Nephron progenitor cell (in vitro differentiated cells): ENCODE results near the gene CD8B.

Experiments used
- DNase-seq: peaks from one replicate; pipeline ENCODE4 v3.0.0; 2021
- H3K27ac Mint-ChIP-seq: 2 replicates; pipeline ENCODE4 v1.8.0; 2021; ENCODE audit warnings: mild to moderate bottlenecking, moderate library complexity, mixed read lengths
- H3K27me3 Mint-ChIP-seq: 2 replicates; pipeline ENCODE4 v1.8.0; 2021; ENCODE audit warnings: mild to moderate bottlenecking, low read depth, mixed read lengths; ENCODE audit not compliant: poor library complexity
- H3K36me3 Mint-ChIP-seq: 2 replicates; pipeline ENCODE4 v1.8.0; 2021; ENCODE audit warnings: low read depth, mixed read lengths
- H3K4me1 Mint-ChIP-seq: 2 replicates; pipeline ENCODE4 v1.8.0; 2021; ENCODE audit warnings: mixed read lengths
- H3K4me3 Mint-ChIP-seq: 2 replicates; pipeline ENCODE4 v1.8.0; 2021; ENCODE audit warnings: mild to moderate bottlenecking, moderate library complexity, mixed read lengths
- H3K9me3 Mint-ChIP-seq: 2 replicates; pipeline ENCODE4 v1.8.0; 2021; ENCODE audit warnings: mild to moderate bottlenecking, moderate library complexity, mixed read lengths
- TF ChIP-seq, protein P1 (sequence below): fragments of 200-600 bp; sonication (generic); IDR thresholded peaks from 2 replicates; pipeline ENCODE4 v1.5.0; 2021; ENCODE audit warnings: antibody characterized with exemption

The CD8B gene

DNA sequence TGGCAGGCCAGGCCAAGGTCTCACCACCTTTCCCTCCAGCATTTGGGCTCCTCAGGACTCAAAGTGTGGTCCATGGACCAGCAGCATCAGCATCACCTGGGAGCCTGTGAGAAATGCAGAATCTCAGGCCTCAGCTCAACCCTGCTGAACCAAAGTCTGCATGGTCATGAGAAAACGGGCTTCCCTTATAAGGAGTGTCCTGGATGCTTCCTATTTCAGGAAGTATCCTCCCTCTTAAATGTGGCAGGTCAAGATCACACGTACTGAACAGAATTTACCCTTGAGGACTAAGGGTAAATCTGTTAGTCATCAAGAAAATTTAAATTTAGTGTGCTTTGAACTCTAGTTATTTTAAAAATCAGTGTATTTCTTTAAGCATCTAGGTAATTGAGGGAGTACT, 82.7 kb downstream of the CD8B start:
- H3K27me3 Mint-ChIP-seq = peaks cover 13% of the 10 kb centered on the region
- peaks cover 8% of the 10 kb centered on the region for H3K36me3 Mint-ChIP-seq
- H3K9me3 Mint-ChIP-seq = no peaks in the 10 kb centered on the region
- TF ChIP-seq, protein P1, sequence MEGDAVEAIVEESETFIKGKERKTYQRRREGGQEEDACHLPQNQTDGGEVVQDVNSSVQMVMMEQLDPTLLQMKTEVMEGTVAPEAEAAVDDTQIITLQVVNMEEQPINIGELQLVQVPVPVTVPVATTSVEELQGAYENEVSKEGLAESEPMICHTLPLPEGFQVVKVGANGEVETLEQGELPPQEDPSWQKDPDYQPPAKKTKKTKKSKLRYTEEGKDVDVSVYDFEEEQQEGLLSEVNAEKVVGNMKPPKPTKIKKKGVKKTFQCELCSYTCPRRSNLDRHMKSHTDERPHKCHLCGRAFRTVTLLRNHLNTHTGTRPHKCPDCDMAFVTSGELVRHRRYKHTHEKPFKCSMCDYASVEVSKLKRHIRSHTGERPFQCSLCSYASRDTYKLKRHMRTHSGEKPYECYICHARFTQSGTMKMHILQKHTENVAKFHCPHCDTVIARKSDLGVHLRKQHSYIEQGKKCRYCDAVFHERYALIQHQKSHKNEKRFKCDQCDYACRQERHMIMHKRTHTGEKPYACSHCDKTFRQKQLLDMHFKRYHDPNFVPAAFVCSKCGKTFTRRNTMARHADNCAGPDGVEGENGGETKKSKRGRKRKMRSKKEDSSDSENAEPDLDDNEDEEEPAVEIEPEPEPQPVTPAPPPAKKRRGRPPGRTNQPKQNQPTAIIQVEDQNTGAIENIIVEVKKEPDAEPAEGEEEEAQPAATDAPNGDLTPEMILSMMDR = no peak
- no peaks in the 10 kb centered on the region for H3K4me1 Mint-ChIP-seq
- H3K4me3 Mint-ChIP-seq = no peak overlapping the region
- no peak for DNase-seq
- no peak overlapping the region for H3K27ac Mint-ChIP-seq

DNA sequence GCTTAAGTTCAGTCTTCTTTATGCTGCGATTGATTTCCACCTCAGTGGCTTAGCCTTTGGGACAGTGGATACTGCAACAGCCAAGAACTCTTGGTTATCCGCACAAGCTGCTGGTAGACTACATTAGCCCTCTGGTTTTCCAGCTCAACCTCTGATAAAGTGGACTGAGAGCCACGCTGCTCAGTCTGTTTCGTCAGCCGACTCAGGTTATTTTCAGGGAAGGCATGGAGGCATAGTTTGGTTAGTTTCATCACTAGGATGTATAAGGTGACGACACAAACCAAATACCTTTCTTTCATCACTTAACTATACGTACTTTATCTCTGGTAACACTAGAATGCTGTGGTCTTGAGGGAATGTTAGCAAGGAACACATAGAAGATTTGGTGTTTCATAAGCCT, 85.2 kb downstream of the CD8B start:
- Mint-ChIP-seq H3K36me3 (peaks cover 25% of the 10 kb centered on the region), H3K27ac (no peak overlapping the region), H3K4me3 (no peak overlapping the region), H3K4me1 (no peaks in the 10 kb centered on the region), H3K27me3 (peaks cover 6% of the 10 kb centered on the region), H3K9me3 (no peaks in the 10 kb centered on the region)
- no peak for DNase-seq
- TF ChIP-seq, protein P1 = no peak

DNA sequence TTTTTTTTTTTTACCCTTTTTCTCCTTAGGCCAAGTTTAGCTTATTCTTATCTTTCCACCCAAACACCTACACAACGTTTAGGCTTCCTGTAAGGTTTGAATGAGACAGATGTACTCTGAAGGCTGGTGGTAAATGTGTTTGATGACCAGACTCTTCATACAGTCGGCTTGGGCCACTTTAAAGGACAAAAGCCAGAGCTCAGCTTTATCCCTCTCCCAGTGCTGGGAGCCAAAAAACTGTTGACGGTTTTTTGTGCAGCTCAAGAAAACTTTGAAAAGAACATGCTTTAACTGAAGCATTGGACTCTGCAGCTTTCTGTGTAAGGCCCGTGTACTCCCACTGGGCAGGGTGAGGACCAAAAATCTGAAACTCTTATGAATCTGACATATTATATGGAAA, 86.3 kb downstream of the CD8B start:
- DNase-seq = no peak
- TF ChIP-seq, protein P1 = no peak
- Mint-ChIP-seq H3K4me3 (no peak overlapping the region), H3K9me3 (no peaks in the 10 kb centered on the region), H3K36me3 (peaks cover 37% of the 10 kb centered on the region), H3K27ac (no peak overlapping the region), H3K4me1 (no peaks in the 10 kb centered on the region), H3K27me3 (peaks cover 4% of the 10 kb centered on the region)

DNA sequence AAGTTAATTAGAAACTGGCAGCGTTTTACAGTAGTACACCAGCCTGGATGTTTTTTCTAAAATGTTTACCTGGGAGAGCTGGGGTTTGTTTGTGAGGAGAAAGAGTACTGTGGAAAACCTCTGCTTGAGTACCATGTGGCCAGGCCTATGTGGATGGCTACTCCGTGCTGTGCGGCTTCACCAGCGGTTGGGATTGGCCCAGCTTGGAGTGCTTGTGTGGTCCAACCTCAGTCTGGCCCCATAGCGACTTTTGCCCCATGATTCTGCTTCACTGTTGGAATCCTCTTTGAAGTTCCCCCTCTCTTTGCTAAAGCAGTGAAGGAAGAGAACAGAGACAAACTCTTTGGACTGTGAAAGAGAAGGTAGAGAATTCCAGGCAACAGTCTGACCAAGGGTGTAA, 86.8 kb downstream of the CD8B start:
- H3K27ac Mint-ChIP-seq = no peak overlapping the region

DNA sequence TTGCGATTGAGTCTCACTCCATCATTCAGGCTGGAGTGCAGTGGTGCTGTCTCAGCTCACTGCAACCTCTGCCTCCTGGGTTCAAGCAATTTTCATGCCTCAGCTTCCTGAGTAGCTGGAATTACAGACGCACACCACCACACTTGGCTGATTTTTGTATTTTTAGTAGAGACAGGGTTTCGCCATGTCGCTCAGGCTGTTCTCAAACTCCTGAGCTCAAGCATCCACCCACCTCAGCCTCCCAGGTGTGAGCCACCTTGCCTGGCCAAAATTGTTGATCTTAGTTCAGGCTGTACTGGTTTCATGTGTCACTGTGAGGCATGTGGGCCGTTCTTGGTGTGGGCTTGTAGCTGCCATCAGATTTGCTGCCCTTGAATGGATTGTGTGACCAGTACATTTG, 89.1 kb downstream of the CD8B start:
- Mint-ChIP-seq H3K27ac (no peak overlapping the region), H3K36me3 (peaks cover 55% of the 10 kb centered on the region), H3K4me1 (no peaks in the 10 kb centered on the region), H3K9me3 (no peaks in the 10 kb centered on the region), H3K27me3 (no peaks in the 10 kb centered on the region), H3K4me3 (no peak overlapping the region)
- DNase-seq = no peak
- TF ChIP-seq, protein P1 = no peak

More for the DNA sequence above, 86.8 kb downstream of the CD8B start:
- TF ChIP-seq, protein P1 = no peak
- H3K27me3 Mint-ChIP-seq = peaks cover 4% of the 10 kb centered on the region
- H3K4me1 Mint-ChIP-seq = no peaks in the 10 kb centered on the region
- no peak overlapping the region for H3K4me3 Mint-ChIP-seq
- no peak for DNase-seq
- H3K9me3 Mint-ChIP-seq = no peaks in the 10 kb centered on the region
- peaks cover 41% of the 10 kb centered on the region for H3K36me3 Mint-ChIP-seq

DNA sequence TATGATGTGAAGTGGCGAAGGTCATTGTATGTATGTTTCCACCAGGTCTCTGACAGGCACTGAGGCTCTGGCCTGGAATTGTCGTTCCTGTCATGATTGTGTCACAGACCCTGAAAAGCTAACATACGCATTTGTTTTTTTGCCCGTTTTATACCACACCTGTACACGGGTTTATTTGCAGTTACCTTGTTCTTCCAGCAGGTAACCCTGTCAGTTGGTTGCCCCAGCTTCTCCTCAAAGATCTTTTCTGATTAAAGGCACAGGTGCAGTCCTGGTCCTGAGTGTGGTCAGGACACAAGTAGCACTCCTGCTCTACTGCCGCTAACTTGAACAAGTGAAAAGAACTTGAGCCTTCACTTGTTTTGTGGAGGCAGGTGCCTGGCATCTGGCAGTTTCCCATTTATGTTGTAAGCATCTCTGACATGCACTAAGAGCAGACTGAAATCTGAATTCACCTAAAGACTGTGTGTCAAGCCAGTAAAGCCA, 90.8 kb downstream of the CD8B start:
- no peaks in the 10 kb centered on the region for H3K4me1 Mint-ChIP-seq
- H3K9me3 Mint-ChIP-seq = no peaks in the 10 kb centered on the region
- no peak for DNase-seq
- H3K36me3 Mint-ChIP-seq = peaks cover 55% of the 10 kb centered on the region
- TF ChIP-seq, protein P1 = no peak
- H3K27me3 Mint-ChIP-seq = no peaks in the 10 kb centered on the region
- H3K4me3 Mint-ChIP-seq = no peak overlapping the region
- no peak overlapping the region for H3K27ac Mint-ChIP-seq
